Transverse colon (tissue), 4 donors: ENCODE results near the gene NCOA4. TPM values are rescaled to one million over a fixed set of nuclear protein-coding genes. Genes with fewer than 3 reads are reported as not detected.
"Not testable (repeated sequence)": the region's sequence is repeated elsewhere in the genome, so short reads cannot be mapped to it uniquely, and the experiment has no call there.

Source experiments
- DNase-seq: peaks from one replicate; pipeline ENCODE4 v3.0.0-alpha.2; 2019
- H3K27ac ChIP-seq, 4 donors: fragments of 200-600 bp; sonication (generic); 2 replicates each; pipeline ENCODE4 v1.5.1; 2016 to 2018; ENCODE audit warnings: inconsistent platforms in 4 of 4
- H3K27me3 ChIP-seq: fragments of 200-600 bp; sonication (generic); 2 replicates; pipeline ENCODE4 v1.5.1; 2017; ENCODE audit warnings: inconsistent platforms
- H3K36me3 ChIP-seq, 4 donors: fragments of 200-600 bp; sonication (generic); 2 replicates each; pipeline ENCODE4 v1.5.1; 2017 to 2019; ENCODE audit warnings: inconsistent platforms in 4 of 4
- H3K4me1 ChIP-seq, 4 donors: fragments of 200-600 bp; sonication (generic); 2 replicates each; pipeline ENCODE4 v1.5.1; 2017 to 2020; ENCODE audit warnings: inconsistent platforms in 4 of 4
- H3K4me3 ChIP-seq, 4 donors: fragments of 200-600 bp; sonication (generic); 1 replicate in 1 of 4; 2 replicates in 3 of 4; pipeline versions ENCODE4 v1.5.1 to v1.6.1; 2017 to 2019; ENCODE audit warnings: inconsistent platforms in 4 of 4
- H3K9me3 ChIP-seq, 2 donors: fragments of 200-600 bp; sonication (generic); 2 replicates each; pipeline ENCODE4 v1.5.1; 2017 to 2019; ENCODE audit warnings: inconsistent platforms in 2 of 2
- POLR2A ChIP-seq: fragments of 450-650 bp; IDR thresholded peaks from one replicate; pipeline ENCODE4 v1.6.1; 2016; ENCODE audit warnings: antibody characterized with exemption, mild to moderate bottlenecking, moderate library complexity
- POLR2AphosphoS5 ChIP-seq, 3 donors: sonication (generic); formaldehyde crosslinking; IDR thresholded peaks; one replicate each; pipeline ENCODE4 v1.6.1; 2016; ENCODE audit warnings: antibody characterized with exemption in 3 of 3
- WGBS, 2 donors: methylation state at CpG; one replicate each; pipeline ENCODE4 v1.1.5; 2018; ENCODE audit warnings: low coverage in 1 of 2; 5-methylcytosine and 5-hydroxymethylcytosine counted together
- in situ Hi-C, 4 donors: fragments of 200-750 bp; cut with MboI; loops; one replicate each; pipeline versions ENCODE4 v1.15.0 to v1.15.1; 2017; ENCODE audit warnings: low sequenced_read_pairs in 3 of 4, low pct_ligation_motif_present in 1 of 4, low pct_unique_long_range_greater_than_20kb in 1 of 4
- intact Hi-C: fragments of 100-400 bp; cut with DNase I; formaldehyde crosslinking; loops from one replicate; pipeline ENCODE4 v1.15.1; 2023; ENCODE audit warnings: low total_unique reads
- total RNA-seq, 4 donors: library from RNA; depleted of rRNA; stranded (reverse); fragments of >200 nt; gene quantifications; one replicate each; pipeline ENCODE4 v1.1.0, GENCODE V29; 2016

The NCOA4 gene
- total RNA-seq, 4 donors from 2014 or later = 129 to 208 (median 178) TPM

- WGBS, 2 donors = 55 to 76% methylated on average over 3 of the region's 3 CpGs
- H3K27me3 ChIP-seq, H3K36me3 ChIP-seq, intact Hi-C loops, H3K9me3 ChIP-seq, in situ Hi-C loops, DNase-seq, H3K27ac ChIP-seq, H3K4me3 ChIP-seq: not testable (repeated sequence)
- peaks cover 0 to 25% (median 17%) of the 10 kb centered on the region in 4 donors for H3K4me1 ChIP-seq
Measured at GRCh38 chr10:45974041-45974440, 56.4 kb downstream of the NCOA4 start.

DNA sequence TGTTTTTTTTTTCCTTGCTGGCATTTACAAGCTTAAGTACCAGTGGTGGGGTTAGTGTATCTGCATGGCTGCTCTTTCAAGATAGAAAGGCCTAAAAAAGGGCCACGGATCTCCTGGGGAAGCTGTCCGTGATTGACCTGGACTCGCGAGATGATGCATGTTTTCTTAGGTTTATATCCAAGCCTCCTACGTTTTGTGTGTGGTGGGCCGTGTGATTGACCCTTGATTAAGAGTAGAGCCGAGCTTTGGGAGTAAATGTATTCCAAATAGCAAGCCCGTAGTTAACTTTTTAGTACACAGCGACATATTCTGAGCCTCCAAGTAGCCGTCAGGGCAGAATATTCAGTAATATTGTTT is 57.6 kb downstream of the NCOA4 start:
- H3K36me3 ChIP-seq, DNase-seq, H3K9me3 ChIP-seq, intact Hi-C loops, H3K27me3 ChIP-seq, in situ Hi-C loops: not testable (repeated sequence)
- H3K27ac ChIP-seq = peak overlapping the region; percentile 77 to 86 (median 82)
- H3K4me3 ChIP-seq = peak overlapping the region; percentile 53 to 74 (median 72)
- WGBS, 2 donors = 0% methylated on average over 4 to 10 of the region's 10 CpGs
- H3K4me1 ChIP-seq = peaks cover 0 to 25% (median 17%) of the 10 kb centered on the region in 4 donors

DNA sequence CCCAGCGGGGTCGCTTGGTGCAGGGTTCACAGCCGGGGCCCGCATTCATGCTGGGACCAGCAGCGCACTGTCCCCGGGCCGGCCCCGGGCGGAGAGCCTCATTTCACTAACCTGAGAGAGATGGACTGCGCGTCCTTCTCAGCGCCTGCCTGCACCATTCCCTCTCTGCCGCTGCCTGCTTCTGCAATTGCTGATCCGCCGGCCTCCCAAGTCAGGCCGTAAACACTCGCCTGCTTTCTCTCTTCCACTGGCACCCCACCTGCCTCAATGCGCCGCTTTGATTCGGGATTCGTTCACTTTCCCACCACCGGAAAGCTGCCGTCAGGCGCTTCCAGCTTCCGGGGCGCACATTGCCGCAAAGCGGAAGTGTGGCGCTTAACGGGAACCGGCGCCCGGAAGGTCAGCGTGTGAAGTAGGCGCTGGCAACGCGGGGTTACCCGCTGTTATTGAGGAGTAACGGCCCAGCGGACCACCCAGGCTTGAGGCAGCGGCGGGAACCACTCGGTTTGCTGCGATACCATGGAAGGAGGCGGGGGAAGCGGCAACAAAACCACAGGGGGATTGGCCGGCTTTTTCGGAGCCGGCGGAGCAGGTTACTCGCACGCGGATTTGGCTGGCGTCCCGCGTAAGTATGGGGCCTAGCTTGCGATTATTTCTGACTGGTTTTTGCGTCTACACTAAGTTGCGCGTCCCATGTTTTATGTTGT is 58.2 kb downstream of the NCOA4 start, which contains the start of gene TIMM23:
TSS of gene TIMM23 (plus strand) at position 384 of the 707 bp plus-strand sequence. CDS start at position 520, 136 bp downstream.
- peak; percentile 90 for DNase-seq
- H3K9me3 ChIP-seq, intact Hi-C loops, H3K36me3 ChIP-seq, H3K27me3 ChIP-seq, in situ Hi-C loops: not testable (repeated sequence)
- Histone ChIP-seq H3K4me1 (peaks cover 0 to 25% (median 17%) of the 10 kb centered on the region in 4 donors), H3K27ac (peak within 1 kb of the TSS; percentile 77 to 86 (median 82)), H3K4me3 (peak within 1 kb of the TSS; percentile 70 to 81 (median 74))
- 0% methylated on average over 4 to 59 of the region's 60 CpGs for WGBS, 2 donors
- TF ChIP-seq POLR2AphosphoS5 (IDR thresholded peaks at IDR 0.05) (peak; percentile 79 to 84 (median 82)), POLR2A (peak; percentile 70)

DNA sequence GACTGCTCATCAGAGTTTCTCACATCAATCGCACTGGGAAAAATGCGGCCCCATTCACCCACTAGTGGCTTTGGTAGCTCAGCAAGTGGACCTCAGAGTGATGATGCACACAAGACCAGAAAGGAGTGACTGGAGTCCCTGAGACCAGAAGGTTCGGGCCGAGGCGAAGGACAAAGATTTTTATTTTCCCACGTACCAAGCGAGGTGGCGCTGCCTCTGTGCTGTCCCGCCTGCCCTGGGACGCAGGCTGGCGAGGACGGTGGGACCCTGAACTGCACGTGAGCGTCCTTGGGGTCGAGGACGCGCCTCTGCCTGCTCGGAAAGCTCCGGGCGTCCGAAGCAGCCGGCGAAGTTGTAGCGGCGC is 58.7 kb downstream of the NCOA4 start:
- H3K9me3 ChIP-seq, H3K27me3 ChIP-seq, H3K36me3 ChIP-seq, in situ Hi-C loops, intact Hi-C loops: not testable (repeated sequence)
- Histone ChIP-seq H3K4me1 (peaks cover 0 to 25% (median 17%) of the 10 kb centered on the region in 4 donors), H3K27ac (peak overlapping the region; percentile 77 to 86 (median 82)), H3K4me3 (peak overlapping the region; percentile 70 to 81 (median 74))
- peak; percentile 9 for DNase-seq
- 0% methylated on average over 25 of the region's 25 CpGs; no CpG with 5 or more reads in 1 of the 2 donors for WGBS, 2 donors

- Histone ChIP-seq H3K4me1 (peaks cover 0 to 25% (median 17%) of the 10 kb centered on the region in 4 donors), H3K4me3 (peak overlapping the region in 3 of 4 donors; percentile 70 to 74 (median 73)), H3K27ac (peak overlapping the region in 2 of 4 donors; percentile 37 to 77)
- intact Hi-C loops, H3K9me3 ChIP-seq, in situ Hi-C loops, H3K36me3 ChIP-seq, H3K27me3 ChIP-seq: not testable (repeated sequence)
- 31% methylated on average over 6 to 10 of the region's 14 CpGs for WGBS, 2 donors
- DNase-seq = peak; percentile 11
Measured at GRCh38 chr10:45971019-45971418, 59.4 kb downstream of the NCOA4 start.

DNA sequence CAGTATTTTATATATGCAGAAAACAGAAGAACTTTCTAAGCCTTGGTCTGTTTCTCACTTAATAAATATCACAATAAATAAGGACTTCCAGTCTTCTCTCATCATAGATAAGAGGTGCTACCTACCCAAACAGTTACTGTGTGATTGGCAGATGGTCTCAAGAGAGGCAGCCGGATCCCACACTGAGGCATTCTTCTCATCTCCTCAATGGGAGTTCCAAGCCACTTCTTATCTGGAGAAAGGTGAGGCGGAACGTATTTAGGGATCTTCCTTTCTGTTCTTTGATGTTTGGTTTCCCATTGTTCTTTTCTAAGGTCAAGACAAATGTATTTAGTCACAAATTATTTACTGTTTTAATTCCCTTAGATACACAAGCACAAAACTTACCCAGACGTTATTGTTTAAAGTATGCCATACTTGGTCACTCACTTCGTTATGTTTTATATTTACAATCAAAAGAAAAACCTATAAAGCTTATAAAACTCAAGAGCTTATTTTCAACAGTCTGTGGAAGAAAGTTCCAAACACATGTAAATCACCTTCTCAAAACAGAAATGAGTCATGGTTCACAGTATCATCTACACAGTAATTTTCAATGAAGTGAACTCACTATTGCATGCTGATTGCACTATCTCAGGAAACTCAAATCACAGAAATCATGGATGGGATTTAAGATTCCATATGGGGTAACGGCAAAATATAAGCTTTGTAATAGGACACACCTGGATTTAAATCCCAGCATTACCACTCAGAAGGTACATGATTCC is 67.6 kb downstream of the NCOA4 start:
- H3K27me3 ChIP-seq, H3K4me1 ChIP-seq, in situ Hi-C loops, H3K27ac ChIP-seq, intact Hi-C loops, H3K4me3 ChIP-seq, H3K36me3 ChIP-seq, DNase-seq, H3K9me3 ChIP-seq: not testable (repeated sequence)
- WGBS, 2 donors = 77 to 83% methylated on average over 4 to 6 of the region's 6 CpGs

DNA sequence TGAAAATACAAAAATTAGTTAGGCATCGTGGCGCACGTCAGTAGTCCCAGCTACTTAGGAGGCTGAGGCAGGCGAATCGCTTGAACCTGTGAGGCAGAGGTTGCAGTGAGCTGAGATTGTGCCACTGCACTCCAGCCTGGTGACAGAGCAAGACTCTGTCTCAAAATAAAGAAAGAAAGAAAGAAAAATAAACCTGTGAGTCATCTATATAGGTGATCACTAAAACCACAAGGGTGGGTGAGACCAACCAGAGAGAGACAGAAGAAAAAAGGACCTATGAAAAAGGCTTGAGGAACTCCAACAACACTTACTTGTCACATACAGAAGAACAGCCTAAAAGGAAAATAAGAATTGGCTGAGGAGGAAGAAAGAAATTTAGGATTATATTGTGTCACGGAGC is 72.5 kb downstream of the NCOA4 start:
- DNase-seq, H3K27ac ChIP-seq, H3K9me3 ChIP-seq, H3K27me3 ChIP-seq, intact Hi-C loops, H3K36me3 ChIP-seq, H3K4me1 ChIP-seq, H3K4me3 ChIP-seq, in situ Hi-C loops: not testable (repeated sequence)
- 100% methylated on average over 6 of the region's 6 CpGs; no CpG with 5 or more reads in 1 of the 2 donors for whole genome bisulfite sequencing, 2 donors

- H3K9me3 ChIP-seq, H3K36me3 ChIP-seq, in situ Hi-C loops, DNase-seq, H3K27ac ChIP-seq, H3K27me3 ChIP-seq, intact Hi-C loops, H3K4me1 ChIP-seq, H3K4me3 ChIP-seq: not testable (repeated sequence)
- 83 to 86% methylated on average over 1 to 5 of the region's 6 CpGs for WGBS, 2 donors
Measured at GRCh38 chr10:45956634-45957033, 73.8 kb downstream of the NCOA4 start.
